K562 (cell line): ENCODE measurements around the gene STOM. TPM values are rescaled to one million over a fixed set of nuclear protein-coding genes. Genes with fewer than 3 reads are reported as not detected.

Experiments used
- ARID1B ChIP-seq: fragments of 450-650 bp; IDR thresholded peaks from 2 replicates; pipeline ENCODE4 v1.6.1; 2016; ENCODE audit warnings: antibody characterized with exemption, mild to moderate bottlenecking, inconsistent platforms
- COPS2 ChIP-seq: fragments of 450-650 bp; conservative IDR thresholded peaks from 2 replicates; pipeline ENCODE4 v1.6.1; 2016; ENCODE audit warnings: mild to moderate bottlenecking, moderate library complexity
- EHMT2 ChIP-seq: fragments of 450-650 bp; IDR thresholded peaks from 2 replicates; pipeline ENCODE4 v1.6.1; 2018; ENCODE audit warnings: antibody characterized with exemption
- ILK ChIP-seq: fragments of 450-650 bp; IDR thresholded peaks from 2 replicates; pipeline ENCODE4 v1.6.1; 2016; ENCODE audit warnings: missing genetic modification characterization, low read depth, mild to moderate bottlenecking, missing compliant biosample characterization, moderate library complexity, borderline replicate concordance
- MTF1 ChIP-seq: fragments of 250-450 bp; sonication (Bioruptor Pico); IDR thresholded peaks from 2 replicates; pipeline ENCODE4 v1.9.0; 2021; ENCODE audit warnings: moderate library complexity, mild to moderate bottlenecking, inconsistent platforms, borderline replicate concordance
- NCOA6 ChIP-seq: fragments of 450-650 bp; IDR thresholded peaks from 2 replicates; pipeline ENCODE4 v1.6.1; 2017; ENCODE audit warnings: mild to moderate bottlenecking
- PCBP2 ChIP-seq: fragments of 200-400 bp; formaldehyde crosslinking; IDR thresholded peaks from 2 replicates; pipeline ENCODE4 v1.6.1; 2018; ENCODE audit warnings: low read length, low read depth, mild to moderate bottlenecking, moderate library complexity; ENCODE audit not compliant: poor library complexity, severe bottlenecking
- RBFOX2 ChIP-seq: fragments of 200-400 bp; formaldehyde crosslinking; IDR thresholded peaks from 2 replicates; pipeline ENCODE4 v1.6.1; 2017; ENCODE audit warnings: low read depth, mild to moderate bottlenecking, low read length, moderate library complexity
- SRF ChIP-seq, 2 experiments: fragments of 250-450, 450-650 bp in 1 of 2; sonication (Bioruptor Pico) in 1 of 2; sonication (generic) in 1 of 2; formaldehyde crosslinking; IDR thresholded peaks; 2 replicates each; pipeline versions ENCODE4 v1.5.0 to v1.5.1; 2020 to 2022; ENCODE audit warnings: mild to moderate bottlenecking in 1 of 2, missing genetic modification reagents in 1 of 2
- ZNF239 ChIP-seq: fragments of 250-450 bp; sonication (Bioruptor Pico); IDR thresholded peaks from 2 replicates; pipeline ENCODE4 v1.4.0; 2020; ENCODE audit warnings: mild to moderate bottlenecking
- ZNF699 ChIP-seq: fragments of 250-450 bp; sonication (Bioruptor Pico); IDR thresholded peaks from 2 replicates; pipeline ENCODE4 v1.8.0; 2021; ENCODE audit warnings: mild to moderate bottlenecking, moderate library complexity; ENCODE audit not compliant: insufficient replicate concordance
- polyA plus RNA-seq, 8 experiments: library from polyadenylated mRNA; depleted of rRNA in 4 of 8; stranded (reverse) in 5 of 8; unstranded in 3 of 8; fragments of >200 nt; fragmentation: Nextera tagmentation in 2 of 8; fragmentation: Illumina TruSeq in 1 of 8; extraction: Ambion mirVana in 2 of 8; extraction: Trizol in 1 of 8; gene quantifications; 2 replicates each; pipeline versions ENCODE4 v1.2.1 to v1.2.3, GENCODE V29; 2011 to 2014; ENCODE audit warnings: inconsistent platforms in 1 of 8, missing spikeins in 1 of 8
- total RNA-seq, 7 experiments: library from RNA; depleted of rRNA in 6 of 7; stranded (reverse); fragments of >200 nt in 6 of 7; fragmentation: Illumina TruSeq in 2 of 7; extraction: Trizol in 2 of 7; gene quantifications; 2 replicates each; pipeline versions ENCODE4 v1.2.1 to v1.2.3, GENCODE V29; 2011 to 2021; ENCODE audit warnings: low replicate concordance in 1 of 7
- TF ChIP-seq, protein P1 (sequence below): fragments of 450-650 bp; IDR thresholded peaks from 2 replicates; pipeline ENCODE4 v1.6.1; 2016; ENCODE audit warnings: mild to moderate bottlenecking
- TF ChIP-seq, protein P2 (sequence below): fragments of 250-450 bp; sonication (Bioruptor Pico); IDR thresholded peaks from 2 replicates; pipeline ENCODE4 v1.8.0; 2021; ENCODE audit warnings: mild to moderate bottlenecking, moderate library complexity

Gene STOM
- total and polyA plus RNA-seq, 9 of the 15 experiments (the other 6 are each of a cell fraction or from before 2014, with no cell fraction given) = 23.2 to 140 (median 43.9) TPM

DNA sequence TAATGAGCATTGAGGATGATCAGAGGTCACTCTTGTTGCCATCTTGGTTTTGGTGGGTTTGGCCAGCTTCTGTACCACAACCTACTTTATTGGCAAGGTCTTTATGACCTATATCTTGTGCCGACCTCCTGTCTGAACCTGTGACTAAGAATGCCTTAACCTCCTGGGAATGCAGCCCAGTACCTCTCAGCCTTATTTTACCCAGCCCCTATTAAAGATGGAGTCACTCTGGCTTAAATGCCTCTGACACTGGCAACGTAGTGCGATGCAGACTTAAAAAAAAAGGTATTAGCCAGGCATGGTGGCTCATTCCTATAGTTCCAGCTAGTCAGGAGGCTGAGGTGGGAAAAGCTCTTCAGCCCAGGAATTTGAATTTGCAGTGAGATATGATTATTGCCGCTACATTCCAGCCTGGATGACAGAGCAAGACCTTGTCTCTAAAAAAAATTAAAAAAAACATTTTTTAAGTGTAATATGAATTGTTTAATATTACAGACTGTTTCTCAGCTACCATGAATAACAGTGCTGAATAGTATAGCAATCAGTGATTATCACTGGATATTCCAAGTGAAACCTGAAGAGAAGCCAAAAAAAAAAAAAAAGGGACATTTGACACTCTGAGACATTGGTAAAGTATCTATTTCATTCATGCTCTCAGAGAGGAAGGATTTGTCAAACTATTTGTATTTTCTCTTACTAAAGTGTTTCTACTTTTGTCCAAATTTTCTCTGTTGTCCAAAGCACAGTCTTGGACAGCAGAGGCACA lies 18.3 kb upstream of the STOM start (continued):
- TF ChIP-seq, protein P1, sequence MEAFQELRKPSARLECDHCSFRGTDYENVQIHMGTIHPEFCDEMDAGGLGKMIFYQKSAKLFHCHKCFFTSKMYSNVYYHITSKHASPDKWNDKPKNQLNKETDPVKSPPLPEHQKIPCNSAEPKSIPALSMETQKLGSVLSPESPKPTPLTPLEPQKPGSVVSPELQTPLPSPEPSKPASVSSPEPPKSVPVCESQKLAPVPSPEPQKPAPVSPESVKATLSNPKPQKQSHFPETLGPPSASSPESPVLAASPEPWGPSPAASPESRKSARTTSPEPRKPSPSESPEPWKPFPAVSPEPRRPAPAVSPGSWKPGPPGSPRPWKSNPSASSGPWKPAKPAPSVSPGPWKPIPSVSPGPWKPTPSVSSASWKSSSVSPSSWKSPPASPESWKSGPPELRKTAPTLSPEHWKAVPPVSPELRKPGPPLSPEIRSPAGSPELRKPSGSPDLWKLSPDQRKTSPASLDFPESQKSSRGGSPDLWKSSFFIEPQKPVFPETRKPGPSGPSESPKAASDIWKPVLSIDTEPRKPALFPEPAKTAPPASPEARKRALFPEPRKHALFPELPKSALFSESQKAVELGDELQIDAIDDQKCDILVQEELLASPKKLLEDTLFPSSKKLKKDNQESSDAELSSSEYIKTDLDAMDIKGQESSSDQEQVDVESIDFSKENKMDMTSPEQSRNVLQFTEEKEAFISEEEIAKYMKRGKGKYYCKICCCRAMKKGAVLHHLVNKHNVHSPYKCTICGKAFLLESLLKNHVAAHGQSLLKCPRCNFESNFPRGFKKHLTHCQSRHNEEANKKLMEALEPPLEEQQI = no peak
- TF ChIP-seq SRF (CRISPR knock-in tag; IDR thresholded peaks at IDR 0.05) = no peak
- TF ChIP-seq PCBP2 = no peak
- TF ChIP-seq ILK (tag) = peak; percentile 49; the same call in 1 of the 2 replicates
- no peak for TF ChIP-seq ARID1B
- no peak for TF ChIP-seq EHMT2
- TF ChIP-seq ZNF239 (CRISPR knock-in tag) = no peak
- no peak for TF ChIP-seq ZNF699 (CRISPR knock-in tag)
- no peak for TF ChIP-seq NCOA6
- TF ChIP-seq RBFOX2 = no peak
- TF ChIP-seq, protein P2, sequence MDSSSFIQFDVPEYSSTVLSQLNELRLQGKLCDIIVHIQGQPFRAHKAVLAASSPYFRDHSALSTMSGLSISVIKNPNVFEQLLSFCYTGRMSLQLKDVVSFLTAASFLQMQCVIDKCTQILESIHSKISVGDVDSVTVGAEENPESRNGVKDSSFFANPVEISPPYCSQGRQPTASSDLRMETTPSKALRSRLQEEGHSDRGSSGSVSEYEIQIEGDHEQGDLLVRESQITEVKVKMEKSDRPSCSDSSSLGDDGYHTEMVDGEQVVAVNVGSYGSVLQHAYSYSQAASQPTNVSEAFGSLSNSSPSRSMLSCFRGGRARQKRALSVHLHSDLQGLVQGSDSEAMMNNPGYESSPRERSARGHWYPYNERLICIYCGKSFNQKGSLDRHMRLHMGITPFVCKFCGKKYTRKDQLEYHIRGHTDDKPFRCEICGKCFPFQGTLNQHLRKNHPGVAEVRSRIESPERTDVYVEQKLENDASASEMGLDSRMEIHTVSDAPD (CRISPR knock-in tag) = no peak
- no peak for TF ChIP-seq MTF1 (CRISPR knock-in tag)
- no peak for TF ChIP-seq COPS2
